HG03457 (cell line): Measurements from ENCODE around the gene ELMO1.

Experiments
- ATAC-seq: cut with Tn5 transposase; IDR thresholded peaks from one replicate; pipeline ENCODE4 v1.9.1; 2021; ENCODE audit warnings: moderate number of reproducible peaks; ENCODE audit not compliant: unreplicated experiment

ELMO1 gene

GRCh38 chr7:36966636-36967035 lies 482.0 kb downstream of the ELMO1 start:
- ATAC-seq, result no peak

- ATAC-seq, result no peak
Observed at GRCh38 chr7:36966039-36966438, 482.6 kb downstream of the ELMO1 start.

DNA sequence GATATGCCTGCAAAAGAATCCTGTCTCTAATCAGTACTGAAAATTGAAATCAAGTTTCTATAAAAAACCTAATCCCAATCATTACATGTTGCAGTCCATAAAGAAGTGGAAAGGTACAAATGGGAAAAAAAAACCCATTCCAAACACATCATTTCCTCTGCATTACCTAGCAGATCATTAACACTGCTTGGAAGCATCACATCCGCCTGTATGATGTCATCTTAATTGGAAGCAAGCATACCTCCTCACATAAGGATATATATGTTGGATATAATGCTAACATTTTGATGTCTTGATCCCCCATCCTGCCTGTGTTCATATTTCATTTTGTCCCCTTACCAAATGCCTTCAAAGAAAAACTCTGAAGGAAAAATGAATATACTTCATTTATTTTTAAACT lies 483.0 kb downstream of the ELMO1 start:
- no peak for ATAC-seq

DNA sequence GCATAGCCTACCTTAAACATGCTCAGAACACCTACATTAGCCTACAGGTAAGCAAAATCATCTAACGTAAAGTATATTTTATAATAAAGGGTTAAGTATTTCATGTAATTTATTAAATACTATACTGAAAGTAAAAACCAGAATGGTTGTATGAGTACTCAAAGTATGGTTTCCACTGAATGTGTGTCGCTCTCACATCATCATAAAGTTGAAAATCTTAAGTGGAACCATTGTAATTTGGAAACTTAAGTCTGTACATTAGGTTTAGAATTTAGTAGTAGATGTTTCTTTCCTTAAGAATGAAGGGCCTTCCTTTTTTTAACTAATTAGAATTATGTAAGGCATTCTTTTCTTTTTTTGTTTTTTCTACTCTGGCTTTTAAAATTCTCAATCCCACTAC lies 484.4 kb downstream of the ELMO1 start:
- no peak for ATAC-seq

- ATAC-seq, result no peak
Observed at GRCh38 chr7:36962367-36962766, 486.3 kb downstream of the ELMO1 start.

DNA sequence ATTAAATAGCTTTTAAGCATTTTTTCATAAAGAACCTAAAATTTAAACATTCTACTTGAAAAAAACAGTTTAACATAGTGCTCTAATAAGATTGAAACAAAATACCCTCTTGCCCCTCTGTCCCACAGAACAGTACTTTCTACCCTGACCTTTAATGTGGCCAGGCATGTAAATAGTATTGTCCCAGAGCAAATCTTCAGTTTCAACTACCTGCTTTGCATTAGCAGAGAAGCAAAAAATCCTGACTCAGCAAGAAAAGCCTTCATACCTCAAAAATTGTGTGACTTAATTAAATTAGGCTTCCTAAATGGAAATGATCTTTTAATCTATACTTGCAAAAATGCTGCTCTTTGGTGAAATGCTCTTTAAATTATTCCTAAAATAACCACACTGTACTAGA lies 487.0 kb downstream of the ELMO1 start:
- no peak for ATAC-seq

DNA sequence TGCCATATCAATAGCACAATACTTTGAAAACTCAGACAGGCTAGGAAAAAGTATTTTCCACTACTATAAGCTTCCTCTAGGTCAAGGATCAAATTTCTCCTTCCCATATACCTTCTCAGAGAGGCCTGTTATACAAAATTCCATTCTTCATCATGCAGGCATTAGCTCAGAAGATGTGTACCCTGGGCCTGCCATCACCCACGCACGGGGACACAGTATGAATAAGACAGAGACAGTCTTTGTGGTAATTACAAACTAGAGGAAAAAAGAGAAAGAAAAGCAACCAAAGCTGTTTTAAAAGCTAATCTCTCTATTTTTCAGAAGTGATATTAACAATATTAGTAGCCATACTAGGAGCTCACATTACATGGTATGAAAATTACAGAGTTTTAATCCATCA lies 487.6 kb downstream of the ELMO1 start:
- no peak for ATAC-seq

DNA sequence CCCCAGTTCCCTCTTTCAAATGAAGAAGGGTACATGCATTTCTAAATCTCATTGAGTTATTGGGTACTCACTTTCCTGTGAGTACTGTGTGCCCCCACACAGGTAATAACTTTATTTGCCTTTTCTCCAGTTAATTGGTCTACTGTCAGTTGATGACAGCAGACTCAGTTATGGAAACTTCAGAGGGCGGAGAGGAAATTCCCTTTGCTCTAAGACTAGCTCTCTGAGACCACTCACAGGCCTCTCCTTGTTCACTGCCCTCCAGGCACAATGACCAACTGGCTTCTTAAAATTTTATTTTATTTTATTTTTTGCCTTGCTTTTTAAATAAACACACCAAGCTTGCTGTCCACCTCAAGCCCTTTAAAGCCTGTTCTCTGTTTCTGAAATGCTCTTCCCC lies 488.6 kb downstream of the ELMO1 start:
- ATAC-seq, result no peak

DNA sequence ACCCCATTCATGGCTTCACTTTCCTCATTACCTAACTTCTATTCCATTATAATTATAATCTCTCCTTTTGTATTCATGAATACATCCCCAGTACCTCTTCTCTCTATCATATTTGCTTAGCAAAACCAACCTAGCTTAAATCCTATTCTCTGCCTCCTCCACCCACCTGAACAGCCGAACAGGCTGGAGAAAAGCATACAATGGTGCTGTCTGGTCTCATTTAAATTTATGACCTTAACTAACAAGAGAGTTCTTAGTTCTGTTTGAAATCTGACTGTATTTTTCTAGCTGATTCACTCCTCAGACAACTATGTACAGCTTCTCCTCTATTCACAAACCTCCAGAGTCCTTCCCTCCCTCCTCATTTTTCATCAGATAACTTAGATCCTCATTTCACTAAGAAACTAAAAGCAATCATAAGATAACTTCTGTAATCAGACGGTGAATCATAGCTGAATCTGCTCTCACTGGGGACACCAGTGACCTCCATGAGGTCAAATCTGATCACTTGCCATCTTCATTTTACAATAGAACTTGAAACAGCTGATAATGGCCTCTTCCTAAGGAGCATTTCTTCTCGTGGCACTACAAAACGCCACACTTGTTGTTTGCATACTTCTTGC lies 490.4 kb downstream of the ELMO1 start:
- no peak for ATAC-seq

GRCh38 chr7:36957620-36958019 lies 491.0 kb downstream of the ELMO1 start:
- no peak for ATAC-seq

GRCh38 chr7:36956814-36957213 lies 491.9 kb downstream of the ELMO1 start:
- ATAC-seq, result no peak

DNA sequence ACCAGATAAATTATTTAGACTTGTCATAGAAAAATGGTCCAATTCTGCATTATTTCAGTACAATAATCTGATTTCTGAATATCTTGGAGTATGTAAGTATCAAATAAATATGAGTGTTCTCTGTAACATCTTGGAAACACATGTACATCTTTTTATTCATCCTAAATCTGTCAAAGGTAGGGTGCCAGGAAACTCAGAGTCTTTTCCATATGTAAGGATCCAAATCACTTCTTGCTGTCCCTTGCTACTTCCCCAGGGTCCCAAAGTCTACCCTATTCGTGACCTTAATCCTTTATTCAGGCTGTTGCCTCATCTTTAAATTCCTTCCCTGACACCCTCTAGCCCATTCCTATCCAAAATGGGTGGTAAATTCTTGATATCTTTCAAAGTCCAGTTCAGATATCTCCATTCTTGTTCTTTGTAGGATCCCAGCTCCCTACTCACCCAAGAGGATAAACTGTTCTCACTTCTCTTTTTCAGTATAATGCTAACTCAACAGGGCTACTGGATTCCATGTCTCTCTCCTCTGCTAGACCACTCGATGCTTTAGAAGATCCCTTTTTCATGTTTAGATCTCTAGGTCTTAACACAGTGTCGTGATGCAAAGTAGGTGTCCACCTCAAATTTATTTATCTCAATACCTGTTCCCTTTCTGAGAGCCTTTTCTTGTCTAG lies 493.1 kb downstream of the ELMO1 start:
- ATAC-seq, result no peak

GRCh38 chr7:36951257-36951697 lies 497.4 kb downstream of the ELMO1 start:
- peak; percentile 86 for ATAC-seq

DNA sequence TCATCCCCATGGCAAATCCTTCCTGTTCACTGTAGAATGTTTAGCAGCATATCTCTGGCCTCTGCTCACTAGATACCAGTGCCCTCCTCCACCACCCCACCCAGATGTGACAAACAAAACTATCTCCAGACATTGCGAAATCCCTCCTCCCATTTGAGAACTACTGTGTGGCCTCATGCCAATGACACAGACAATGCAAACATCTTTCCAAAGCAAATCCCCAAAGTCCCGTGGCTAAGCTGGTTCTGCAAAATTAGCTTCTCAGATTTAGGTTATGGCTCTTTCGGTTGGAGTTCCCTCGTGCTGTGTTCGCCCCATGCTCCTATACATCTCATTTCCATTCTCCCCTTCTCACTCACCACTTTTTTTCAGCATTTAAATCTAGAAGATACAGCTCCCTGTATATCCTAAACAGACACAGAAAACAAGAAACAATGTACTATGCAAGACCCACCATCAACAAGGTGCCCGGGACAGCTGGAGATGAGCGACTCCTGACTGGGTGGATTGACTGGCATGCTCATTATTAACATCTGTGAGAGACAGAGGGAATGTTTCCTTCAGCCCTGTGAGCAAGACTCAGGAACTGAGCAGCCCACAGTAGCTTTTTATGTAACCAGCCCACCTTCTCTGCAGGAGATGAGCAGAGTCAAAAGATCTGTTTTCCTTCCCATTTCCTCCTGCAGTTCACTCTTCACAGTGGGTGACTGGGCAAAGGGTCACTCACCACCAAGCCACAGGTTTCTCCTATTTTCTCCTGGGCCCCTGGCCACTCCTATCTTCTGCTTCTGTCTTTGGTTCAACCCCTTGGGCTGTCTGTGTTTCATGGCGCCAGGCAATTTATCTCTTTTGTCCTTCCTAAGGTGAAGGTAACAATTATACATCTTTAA lies 498.7 kb downstream of the ELMO1 start:
- no peak for ATAC-seq

- no peak for ATAC-seq
Observed at GRCh38 chr7:36946401-36946739, 502.3 kb downstream of the ELMO1 start.

GRCh38 chr7:36945612-36946400 lies 502.9 kb downstream of the ELMO1 start:
- no peak for ATAC-seq

GRCh38 chr7:36944838-36945237 lies 503.8 kb downstream of the ELMO1 start:
- no peak for ATAC-seq

- peak; percentile 43 for ATAC-seq
Observed at GRCh38 chr7:36943591-36944435, 504.9 kb downstream of the ELMO1 start.

GRCh38 chr7:36942955-36943354 lies 505.7 kb downstream of the ELMO1 start:
- no peak for ATAC-seq

DNA sequence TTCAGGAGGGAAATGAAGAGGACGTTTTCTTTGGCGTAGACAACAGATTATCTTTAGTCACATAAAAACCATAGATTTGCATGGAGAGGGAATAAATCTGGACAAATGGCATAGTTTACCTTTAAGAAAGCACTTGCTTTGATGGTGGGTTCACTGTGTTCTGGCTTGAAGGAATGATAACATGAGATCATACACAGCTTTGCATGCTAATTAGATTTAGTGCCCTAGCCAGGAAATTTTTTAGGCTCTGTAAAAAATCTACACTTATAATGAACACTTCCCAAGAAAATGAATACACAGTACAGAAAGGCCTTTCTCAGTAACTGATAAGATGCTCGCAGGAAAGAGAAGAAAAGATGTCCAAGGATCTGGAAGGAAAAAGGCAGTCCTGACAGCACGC lies 506.1 kb downstream of the ELMO1 start:
- no peak for ATAC-seq
